Subcutaneous abdominal adipose tissue (tissue), 5 donors: Measurements from ENCODE around the gene POLRMT.

Source experiments
- H3K27ac ChIP-seq: one replicate; pipeline ENCODE4 v1.7.0; 2013; ENCODE audit warnings: low read depth, mild to moderate bottlenecking, inconsistent platforms, low read length, moderate library complexity
- H3K27me3 ChIP-seq, 5 donors: one replicate each; pipeline ENCODE4 v1.7.0; 2013; ENCODE audit warnings: low read length in 5 of 5, inconsistent platforms in 1 of 5; ENCODE audit not compliant: control insufficient read depth in 5 of 5, insufficient read depth in 4 of 5
- H3K36me3 ChIP-seq, 5 donors: one replicate each; pipeline ENCODE4 v1.7.0; 2013; ENCODE audit warnings: low read length in 5 of 5; ENCODE audit not compliant: control insufficient read depth in 5 of 5, insufficient read depth in 5 of 5
- H3K4me1 ChIP-seq, 5 donors: one replicate each; pipeline ENCODE4 v1.7.0; 2013; ENCODE audit warnings: low read length in 5 of 5, mild to moderate bottlenecking in 3 of 5, moderate library complexity in 1 of 5; ENCODE audit not compliant: control insufficient read depth in 5 of 5, insufficient read depth in 5 of 5
- H3K4me3 ChIP-seq, 5 donors: one replicate each; pipeline ENCODE4 v1.7.0; 2013; ENCODE audit warnings: low read length in 5 of 5, low read depth in 1 of 5
- H3K9ac ChIP-seq, 5 donors: one replicate each; pipeline ENCODE4 v1.7.0; 2013; ENCODE audit warnings: low read length in 5 of 5, mild to moderate bottlenecking in 4 of 5, moderate library complexity in 3 of 5
- H3K9me3 ChIP-seq, 5 donors: one replicate each; pipeline ENCODE4 v1.7.0; 2013; ENCODE audit warnings: low read length in 5 of 5; ENCODE audit not compliant: control insufficient read depth in 5 of 5
- donor health status: healthy.
- donor health status: healthy.
- donor health status: healthy.
- donor health status: healthy.
- donor health status: healthy.

Gene POLRMT

GRCh38 chr19:584240-585001 is 48.9 kb downstream of the POLRMT start:
- H3K27me3 ChIP-seq: peaks cover 10 to 21% (median 18%) of the 10 kb centered on the region in 5 donors

GRCh38 chr19:583968-584239 is 49.4 kb downstream of the POLRMT start:
- H3K4me3 ChIP-seq: no peak overlapping the region
- peaks cover 5 to 16% (median 12%) of the 10 kb centered on the region in 5 donors for H3K27me3 ChIP-seq
- no peak overlapping the region for H3K27ac ChIP-seq
- peaks cover 0 to 22% (median 12%) of the 10 kb centered on the region in 5 donors for H3K4me1 ChIP-seq
- peaks cover 0 to 40% (median 35%) of the 10 kb centered on the region in 5 donors for H3K36me3 ChIP-seq
- H3K9ac ChIP-seq: no peak overlapping the region
- no peaks in the 10 kb centered on the region for H3K9me3 ChIP-seq

More at GRCh38 chr19:584240-585001, 48.9 kb downstream of the POLRMT start:
- H3K9ac ChIP-seq: no peak overlapping the region
- H3K4me1 ChIP-seq: peaks cover 0 to 28% (median 14%) of the 10 kb centered on the region in 5 donors
- no peak overlapping the region for H3K27ac ChIP-seq
- H3K9me3 ChIP-seq: no peaks in the 10 kb centered on the region
- peaks cover 0 to 36% (median 35%) of the 10 kb centered on the region in 5 donors for H3K36me3 ChIP-seq
- H3K4me3 ChIP-seq: no peak overlapping the region

GRCh38 chr19:583198-583967 is 50.0 kb downstream of the POLRMT start:
- Histone ChIP-seq H3K36me3 (peaks cover 0 to 44% (median 35%) of the 10 kb centered on the region in 5 donors), H3K4me1 (peaks cover 0 to 17% (median 12%) of the 10 kb centered on the region in 5 donors), H3K27me3 (peaks cover 0 to 11% (median 7%) of the 10 kb centered on the region in 5 donors), H3K27ac (no peak overlapping the region), H3K9ac (no peak overlapping the region), H3K4me3 (no peak overlapping the region), H3K9me3 (no peaks in the 10 kb centered on the region)

GRCh38 chr19:582497-583197 is 50.7 kb downstream of the POLRMT start:
- H3K9ac ChIP-seq: no peak overlapping the region
- peaks cover 0 to 51% (median 41%) of the 10 kb centered on the region in 5 donors for H3K36me3 ChIP-seq
- no peaks in the 10 kb centered on the region for H3K9me3 ChIP-seq
- no peak overlapping the region for H3K4me3 ChIP-seq
- no peak overlapping the region for H3K27ac ChIP-seq
- peaks cover 0 to 6% (median under 1%) of the 10 kb centered on the region in 5 donors for H3K27me3 ChIP-seq
- H3K4me1 ChIP-seq: peaks cover 0 to 11% (median 6%) of the 10 kb centered on the region in 5 donors

GRCh38 chr19:581399-582111 is 51.8 kb downstream of the POLRMT start:
- Histone ChIP-seq H3K36me3 (peaks cover 0 to 55% (median 42%) of the 10 kb centered on the region in 5 donors), H3K4me3 (no peak overlapping the region), H3K27ac (no peak overlapping the region), H3K9me3 (no peaks in the 10 kb centered on the region), H3K27me3 (peaks cover 0 to 2% (median 0%) of the 10 kb centered on the region in 5 donors), H3K9ac (no peak overlapping the region), H3K4me1 (peaks cover 0 to 21% (median 12%) of the 10 kb centered on the region in 5 donors)

- Histone ChIP-seq H3K27me3 (no peaks in the 10 kb centered on the region), H3K4me1 (peaks cover 0 to 32% (median 22%) of the 10 kb centered on the region in 5 donors), H3K9me3 (no peaks in the 10 kb centered on the region), H3K4me3 (no peak overlapping the region), H3K9ac (no peak overlapping the region), H3K36me3 (peaks cover 0 to 55% (median 42%) of the 10 kb centered on the region in 5 donors), H3K27ac (no peak overlapping the region)
These were observed 53.0 kb downstream of the POLRMT start for GRCh38 chr19:580274-580835.

- Histone ChIP-seq H3K4me3 (no peak overlapping the region), H3K36me3 (peaks cover 0 to 55% (median 42%) of the 10 kb centered on the region in 5 donors), H3K9me3 (no peaks in the 10 kb centered on the region), H3K9ac (no peak overlapping the region), H3K27ac (no peak overlapping the region), H3K4me1 (peaks cover 3 to 38% (median 28%) of the 10 kb centered on the region in 5 donors), H3K27me3 (no peaks in the 10 kb centered on the region)
These were observed 53.5 kb downstream of the POLRMT start for GRCh38 chr19:579842-580155.

GRCh38 chr19:579111-579841 is 54.1 kb downstream of the POLRMT start:
- no peak overlapping the region for H3K9ac ChIP-seq

More at GRCh38 chr19:579111-579841, 54.1 kb downstream of the POLRMT start:
- H3K27me3 ChIP-seq: no peaks in the 10 kb centered on the region
- H3K9me3 ChIP-seq: no peaks in the 10 kb centered on the region
- H3K4me3 ChIP-seq: no peak overlapping the region
- no peak overlapping the region for H3K27ac ChIP-seq
- H3K4me1 ChIP-seq: peaks cover 4 to 40% (median 32%) of the 10 kb centered on the region in 5 donors
- peaks cover 0 to 55% (median 42%) of the 10 kb centered on the region in 5 donors for H3K36me3 ChIP-seq
